ENCODE results near the gene RNU1-3.
"Not testable (repeated sequence)": the region's sequence is repeated elsewhere in the genome, so short reads cannot be mapped to it uniquely, and the experiment has no call there.

Gene RNU1-3

DNA sequence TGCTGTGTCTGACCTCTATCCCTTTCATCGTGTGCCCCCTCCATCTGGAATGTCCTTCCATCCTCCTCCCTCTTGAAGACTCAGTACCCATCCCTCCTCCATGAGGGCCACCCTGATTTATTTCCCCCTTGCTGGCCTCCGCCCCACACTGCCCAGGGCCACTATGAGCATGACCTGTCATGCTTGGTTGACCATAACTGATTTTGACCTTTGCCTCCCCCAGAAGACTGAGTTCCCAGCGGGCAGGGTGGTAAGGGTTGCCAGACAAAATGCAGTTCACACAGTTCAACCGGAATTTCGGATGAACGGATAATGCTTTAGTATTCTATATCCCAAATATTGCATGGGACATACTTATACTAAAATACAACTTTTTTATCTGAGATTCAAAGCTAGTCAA, 42.0 kb upstream of the RNU1-3 start:
- not testable (repeated sequence) for H3K9ac ChIP-seq (ENCODE audit: low read length); H3K4me3 ChIP-seq (ENCODE audit: low read depth, low read length, poor library complexity, severe bottlenecking); H3K4me1 ChIP-seq (ENCODE audit: insufficient read depth, low read length, severe bottlenecking); H3K79me2 ChIP-seq (ENCODE audit: insufficient read depth, low read length); H3K9me3 ChIP-seq (ENCODE audit: low read length); H4K20me1 ChIP-seq (ENCODE audit: insufficient read depth, low read length); H2AFZ ChIP-seq (ENCODE audit: low read length); H3K9me2 ChIP-seq (ENCODE audit: low read depth, low read length); H3K27ac ChIP-seq (ENCODE audit: low read depth, low read length, poor library complexity, severe bottlenecking); H3K4me2 ChIP-seq (ENCODE audit: low read length); H3F3A ChIP-seq (ENCODE audit: insufficient read depth, low read length); H3K27me3 ChIP-seq (ENCODE audit: insufficient read depth, low read length); H3K36me3 ChIP-seq (ENCODE audit: insufficient read depth, low read length)

- not testable (repeated sequence) for H3K27ac ChIP-seq (ENCODE audit: low read depth, low read length, poor library complexity, severe bottlenecking); H3K9me3 ChIP-seq (ENCODE audit: low read length); H4K20me1 ChIP-seq (ENCODE audit: insufficient read depth, low read length); H3F3A ChIP-seq (ENCODE audit: insufficient read depth, low read length); H3K36me3 ChIP-seq (ENCODE audit: insufficient read depth, low read length); H3K4me3 ChIP-seq (ENCODE audit: low read depth, low read length, poor library complexity, severe bottlenecking); H2AFZ ChIP-seq (ENCODE audit: low read length); H3K4me2 ChIP-seq (ENCODE audit: low read length); H3K4me1 ChIP-seq (ENCODE audit: insufficient read depth, low read length, severe bottlenecking); H3K27me3 ChIP-seq (ENCODE audit: insufficient read depth, low read length); H3K9me2 ChIP-seq (ENCODE audit: low read depth, low read length); H3K9ac ChIP-seq (ENCODE audit: low read length); H3K79me2 ChIP-seq (ENCODE audit: insufficient read depth, low read length)
These were observed 40.7 kb upstream of the RNU1-3 start for GRCh38 chr1:16707130-16708093.

DNA sequence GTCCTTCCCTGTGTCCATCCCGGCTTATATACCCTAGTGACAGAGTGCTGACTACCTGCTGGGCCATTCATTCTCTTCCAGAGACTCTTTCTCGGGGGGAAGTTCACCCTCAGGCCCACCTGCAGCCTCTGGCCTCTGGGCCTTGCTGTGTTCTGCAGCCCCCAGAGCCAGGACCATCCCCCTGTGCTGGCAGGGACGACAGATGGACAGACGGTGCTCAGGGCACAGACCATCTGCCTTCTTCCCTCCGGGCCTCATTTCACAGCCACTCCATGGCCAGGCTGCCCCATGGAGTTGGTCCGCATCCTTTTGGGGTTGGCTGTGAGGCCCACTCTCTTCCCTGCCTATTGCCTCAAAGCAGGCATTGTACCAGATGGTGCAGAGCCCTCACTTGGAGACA, 39.6 kb upstream of the RNU1-3 start:
- not testable (repeated sequence) for H3K27ac ChIP-seq (ENCODE audit: low read depth, low read length, poor library complexity, severe bottlenecking); H4K20me1 ChIP-seq (ENCODE audit: insufficient read depth, low read length); H3K4me1 ChIP-seq (ENCODE audit: insufficient read depth, low read length, severe bottlenecking); H3K9me3 ChIP-seq (ENCODE audit: low read length); H3K79me2 ChIP-seq (ENCODE audit: insufficient read depth, low read length); H3K36me3 ChIP-seq (ENCODE audit: insufficient read depth, low read length); H2AFZ ChIP-seq (ENCODE audit: low read length); H3F3A ChIP-seq (ENCODE audit: insufficient read depth, low read length); H3K4me3 ChIP-seq (ENCODE audit: low read depth, low read length, poor library complexity, severe bottlenecking); H3K4me2 ChIP-seq (ENCODE audit: low read length); H3K27me3 ChIP-seq (ENCODE audit: insufficient read depth, low read length); H3K9me2 ChIP-seq (ENCODE audit: low read depth, low read length); H3K9ac ChIP-seq (ENCODE audit: low read length)

DNA sequence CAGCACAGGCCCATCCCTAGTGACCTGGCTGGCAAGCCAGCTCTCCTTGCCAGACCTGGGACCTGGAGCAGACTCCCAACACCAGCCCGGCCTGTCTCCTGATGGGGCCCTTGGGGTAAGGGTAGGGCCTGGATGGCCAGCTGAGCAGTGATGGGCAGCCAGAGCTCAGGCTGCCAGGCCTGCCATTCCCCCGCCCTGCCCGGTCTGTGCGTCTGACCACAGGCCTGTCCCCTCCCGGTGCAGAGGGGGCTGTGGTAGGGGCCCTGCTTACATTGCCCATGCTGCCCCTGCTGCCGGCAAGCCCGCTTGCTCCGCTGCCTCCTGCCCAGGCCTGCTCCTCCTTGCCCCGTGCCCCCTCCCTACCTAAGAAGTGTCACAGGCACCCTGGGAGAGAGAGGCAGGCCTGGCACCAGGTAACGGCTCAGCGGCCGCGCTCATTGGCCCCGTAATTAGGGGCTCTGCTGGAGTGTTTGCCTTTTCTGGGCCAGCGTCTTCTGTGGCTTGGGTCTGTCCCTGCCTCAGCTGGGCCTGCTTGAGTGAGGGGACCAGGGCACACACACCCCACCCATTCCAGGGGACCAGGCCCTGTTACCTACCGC, 37.9 kb upstream of the RNU1-3 start:
- not testable (repeated sequence) for H3K9me3 ChIP-seq (ENCODE audit: low read length); H2AFZ ChIP-seq (ENCODE audit: low read length); H3K4me1 ChIP-seq (ENCODE audit: insufficient read depth, low read length, severe bottlenecking); H3K27ac ChIP-seq (ENCODE audit: low read depth, low read length, poor library complexity, severe bottlenecking); H3K79me2 ChIP-seq (ENCODE audit: insufficient read depth, low read length); H4K20me1 ChIP-seq (ENCODE audit: insufficient read depth, low read length); H3K4me3 ChIP-seq (ENCODE audit: low read depth, low read length, poor library complexity, severe bottlenecking); H3K9ac ChIP-seq (ENCODE audit: low read length); H3K4me2 ChIP-seq (ENCODE audit: low read length); H3K27me3 ChIP-seq (ENCODE audit: insufficient read depth, low read length); H3F3A ChIP-seq (ENCODE audit: insufficient read depth, low read length); H3K36me3 ChIP-seq (ENCODE audit: insufficient read depth, low read length); H3K9me2 ChIP-seq (ENCODE audit: low read depth, low read length)

DNA sequence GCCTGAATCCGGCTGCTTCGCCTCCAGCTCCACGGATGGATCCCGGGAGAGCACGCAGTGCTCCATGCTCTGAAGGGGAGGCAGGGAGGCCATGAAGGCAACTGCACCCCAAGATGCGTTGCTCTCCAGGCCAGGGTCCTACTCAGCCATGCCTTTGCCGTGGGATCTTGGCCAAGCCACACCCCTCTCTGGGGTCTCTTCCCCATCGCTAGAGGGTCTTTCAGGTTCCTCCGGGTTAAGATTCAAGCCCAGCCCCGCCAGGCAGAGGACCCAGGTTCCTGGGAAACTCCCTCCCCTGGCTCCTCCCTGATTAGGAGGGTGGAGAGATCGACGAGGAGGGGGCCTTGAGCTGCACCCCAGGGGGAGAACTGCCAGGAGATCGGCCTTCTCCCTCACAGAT, 37.3 kb upstream of the RNU1-3 start:
- H3K9me3 ChIP-seq (ENCODE audit: low read length); H3K9me2 ChIP-seq (ENCODE audit: low read depth, low read length); H3K4me1 ChIP-seq (ENCODE audit: insufficient read depth, low read length, severe bottlenecking); H3K27me3 ChIP-seq (ENCODE audit: insufficient read depth, low read length); H4K20me1 ChIP-seq (ENCODE audit: insufficient read depth, low read length); H3F3A ChIP-seq (ENCODE audit: insufficient read depth, low read length); H3K4me3 ChIP-seq (ENCODE audit: low read depth, low read length, poor library complexity, severe bottlenecking); H3K36me3 ChIP-seq (ENCODE audit: insufficient read depth, low read length); H3K9ac ChIP-seq (ENCODE audit: low read length); H3K27ac ChIP-seq (ENCODE audit: low read depth, low read length, poor library complexity, severe bottlenecking); H3K4me2 ChIP-seq (ENCODE audit: low read length); H3K79me2 ChIP-seq (ENCODE audit: insufficient read depth, low read length); H2AFZ ChIP-seq (ENCODE audit: low read length): not testable (repeated sequence)

GRCh38 chr1:16703602-16704001, 36.9 kb upstream of the RNU1-3 start:
- H4K20me1 ChIP-seq (ENCODE audit: insufficient read depth, low read length); H3K36me3 ChIP-seq (ENCODE audit: insufficient read depth, low read length); H3K9me2 ChIP-seq (ENCODE audit: low read depth, low read length); H3K79me2 ChIP-seq (ENCODE audit: insufficient read depth, low read length); H3F3A ChIP-seq (ENCODE audit: insufficient read depth, low read length); H2AFZ ChIP-seq (ENCODE audit: low read length); H3K27ac ChIP-seq (ENCODE audit: low read depth, low read length, poor library complexity, severe bottlenecking); H3K4me1 ChIP-seq (ENCODE audit: insufficient read depth, low read length, severe bottlenecking); H3K9ac ChIP-seq (ENCODE audit: low read length); H3K4me2 ChIP-seq (ENCODE audit: low read length); H3K4me3 ChIP-seq (ENCODE audit: low read depth, low read length, poor library complexity, severe bottlenecking); H3K9me3 ChIP-seq (ENCODE audit: low read length); H3K27me3 ChIP-seq (ENCODE audit: insufficient read depth, low read length): not testable (repeated sequence)

DNA sequence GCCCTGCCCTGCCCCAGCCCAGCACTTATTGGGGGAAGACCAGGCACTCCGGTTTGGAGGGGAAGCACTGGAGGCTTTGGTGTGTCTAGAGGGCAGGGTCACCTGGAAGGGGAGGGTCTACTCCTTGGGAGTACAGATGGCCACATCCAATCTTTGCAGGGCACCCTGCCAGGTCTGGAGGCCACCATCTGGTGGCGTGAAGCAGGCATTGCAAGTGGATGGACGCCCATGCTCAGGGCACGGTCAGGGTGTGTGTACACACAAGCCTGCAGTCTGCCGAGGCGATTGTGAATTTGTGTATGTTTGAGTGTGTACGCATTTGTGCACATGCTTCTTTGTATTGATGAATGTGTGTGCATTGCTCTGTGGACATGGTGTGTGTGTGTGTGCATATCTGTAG, 36.4 kb upstream of the RNU1-3 start:
- not testable (repeated sequence) for H3K27ac ChIP-seq (ENCODE audit: low read depth, low read length, poor library complexity, severe bottlenecking); H2AFZ ChIP-seq (ENCODE audit: low read length); H3K4me2 ChIP-seq (ENCODE audit: low read length); H3K36me3 ChIP-seq (ENCODE audit: insufficient read depth, low read length); H3K9me2 ChIP-seq (ENCODE audit: low read depth, low read length); H3K9ac ChIP-seq (ENCODE audit: low read length); H3K9me3 ChIP-seq (ENCODE audit: low read length); H3K4me1 ChIP-seq (ENCODE audit: insufficient read depth, low read length, severe bottlenecking); H3F3A ChIP-seq (ENCODE audit: insufficient read depth, low read length); H3K27me3 ChIP-seq (ENCODE audit: insufficient read depth, low read length); H3K4me3 ChIP-seq (ENCODE audit: low read depth, low read length, poor library complexity, severe bottlenecking); H3K79me2 ChIP-seq (ENCODE audit: insufficient read depth, low read length); H4K20me1 ChIP-seq (ENCODE audit: insufficient read depth, low read length)

All from OCI-LY1 (cell line).